HG02852 (cell line): Measurements from ENCODE around the gene ZNF649.
"Not testable (repeated sequence)": the region's sequence is repeated elsewhere in the genome, so short reads cannot be mapped to it uniquely, and the experiment has no call there.

Source experiments
- ATAC-seq: cut with Tn5 transposase; IDR thresholded peaks from one replicate; pipeline ENCODE4 v1.9.1; 2021; ENCODE audit warnings: mild to moderate bottlenecking, moderate library complexity; ENCODE audit not compliant: unreplicated experiment

ZNF649 gene

DNA sequence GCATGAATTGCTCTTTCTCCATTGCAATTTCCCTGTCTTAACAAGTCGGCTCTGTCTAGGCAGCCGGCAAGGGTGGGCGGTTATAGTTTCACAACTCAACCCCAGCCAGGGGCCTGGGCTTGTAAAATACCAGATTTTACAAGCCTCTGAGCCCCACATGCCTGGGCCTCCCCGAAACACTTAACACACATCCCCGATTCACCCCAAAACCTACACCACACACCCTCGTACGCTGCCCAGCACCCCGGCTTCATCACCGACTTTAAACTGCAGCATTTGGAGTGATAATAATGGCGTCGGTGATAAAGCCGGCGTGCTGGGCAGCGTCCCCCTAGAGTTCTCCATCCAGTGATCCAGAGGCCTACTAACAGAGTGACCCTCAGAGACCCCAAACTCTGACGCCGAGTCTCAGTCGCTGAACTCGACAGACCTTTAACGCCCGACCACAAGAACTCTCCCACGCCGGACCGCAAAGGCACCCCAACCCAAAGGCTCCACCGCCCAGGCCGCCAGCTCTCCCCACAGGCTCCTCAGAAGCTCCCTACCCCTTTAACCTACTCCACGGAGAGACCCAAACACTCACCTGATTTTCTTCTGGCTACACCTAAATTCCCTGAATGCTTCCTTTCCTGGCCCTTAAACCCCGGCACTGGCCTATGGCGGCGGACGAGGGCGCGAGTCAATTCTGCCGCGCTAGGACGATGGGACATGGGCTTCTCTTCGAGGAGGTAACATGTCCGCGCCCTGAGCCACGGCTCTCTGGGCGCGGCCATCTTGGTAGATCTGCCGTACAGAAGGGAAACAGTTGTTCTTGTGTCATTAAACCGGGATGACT, at the start of gene ZNF649:
ZNF649 (minus strand) TSS at position 687 of the 835 bp plus-strand sequence. CDS start 4,910 bp downstream, outside the sequence.
- peak; percentile 57 for ATAC-seq

DNA sequence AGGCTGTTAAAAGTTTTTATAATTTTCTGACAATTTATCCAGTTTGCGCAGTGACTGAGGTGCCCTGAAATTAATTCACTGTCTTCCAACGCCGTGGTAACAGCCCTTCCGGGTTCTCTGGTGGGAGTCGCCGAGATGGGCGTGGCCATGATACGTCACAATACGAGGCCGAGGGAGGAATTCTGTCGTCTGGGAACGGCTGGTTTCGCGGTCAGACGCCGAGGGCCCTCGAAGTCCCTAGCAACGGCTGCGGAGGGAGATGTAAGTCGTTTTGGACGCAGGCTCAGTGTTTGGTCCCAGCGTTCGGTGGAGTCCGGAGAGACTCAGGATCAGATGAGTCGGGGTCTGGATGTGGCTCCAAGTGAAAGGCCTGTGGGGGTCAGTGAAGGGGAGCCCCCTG, 44.2 kb upstream of the ZNF649 start:
- ATAC-seq, result no peak

DNA sequence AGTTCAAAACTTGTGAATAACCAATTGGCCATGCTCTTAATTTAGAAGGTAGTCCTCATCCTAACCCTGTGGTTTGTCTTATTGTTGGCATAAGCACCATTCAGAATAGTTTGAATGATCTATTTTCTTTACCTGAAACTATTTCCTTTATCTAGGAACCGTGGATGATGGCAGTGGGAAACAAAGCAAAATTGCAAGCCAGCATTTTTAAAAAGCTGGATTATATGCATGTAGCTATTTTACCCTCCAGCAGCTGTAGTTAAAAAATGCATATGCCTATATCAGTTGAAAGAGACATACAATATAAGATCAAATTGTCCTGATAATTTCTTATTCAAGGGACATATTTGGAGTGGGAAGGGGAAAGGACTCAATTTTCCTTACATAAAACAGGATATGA, 41.8 kb upstream of the ZNF649 start:
- no peak for ATAC-seq

DNA sequence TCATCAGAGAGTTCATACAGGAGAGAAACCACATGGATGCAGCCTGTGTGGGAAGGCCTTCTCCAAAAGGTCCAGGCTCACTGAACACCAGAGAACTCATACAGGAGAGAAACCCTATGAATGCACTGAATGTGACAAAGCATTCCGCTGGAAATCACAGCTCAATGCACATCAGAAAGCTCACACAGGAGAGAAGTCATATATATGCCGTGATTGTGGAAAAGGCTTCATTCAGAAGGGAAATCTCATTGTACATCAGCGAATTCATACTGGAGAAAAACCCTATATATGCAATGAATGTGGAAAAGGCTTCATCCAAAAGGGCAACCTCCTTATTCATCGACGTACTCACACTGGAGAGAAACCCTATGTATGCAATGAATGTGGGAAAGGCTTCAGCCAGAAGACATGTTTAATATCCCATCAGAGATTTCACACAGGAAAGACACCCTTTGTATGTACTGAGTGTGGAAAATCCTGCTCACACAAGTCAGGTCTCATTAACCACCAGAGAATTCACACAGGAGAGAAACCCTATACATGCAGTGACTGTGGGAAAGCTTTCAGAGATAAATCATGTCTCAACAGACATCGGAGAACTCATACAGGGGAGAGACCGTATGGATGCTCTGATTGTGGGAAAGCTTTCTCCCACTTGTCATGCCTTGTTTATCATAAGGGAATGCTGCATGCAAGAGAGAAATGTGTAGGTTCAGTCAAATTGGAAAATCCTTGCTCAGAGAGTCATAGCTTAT, 40.2 kb upstream of the ZNF649 start:
- no peak for ATAC-seq

DNA sequence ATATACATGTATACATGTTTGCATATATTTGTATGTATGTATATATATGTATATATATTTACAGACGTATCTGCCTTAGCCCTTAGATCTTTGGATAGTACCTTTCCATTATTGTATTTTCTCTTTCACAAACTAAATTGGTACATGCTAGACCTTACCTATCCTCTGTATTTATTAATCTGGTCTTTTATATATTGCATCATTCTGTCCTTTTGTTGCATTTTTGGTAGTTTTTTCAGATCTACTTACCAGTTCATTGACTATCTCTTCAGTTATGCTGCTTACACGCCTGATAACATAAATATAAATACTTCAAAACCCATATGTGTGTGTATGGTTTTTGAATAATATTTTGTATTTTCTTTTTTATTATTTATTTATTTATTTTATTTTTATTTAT, 34.1 kb upstream of the ZNF649 start:
- ATAC-seq, result no peak

DNA sequence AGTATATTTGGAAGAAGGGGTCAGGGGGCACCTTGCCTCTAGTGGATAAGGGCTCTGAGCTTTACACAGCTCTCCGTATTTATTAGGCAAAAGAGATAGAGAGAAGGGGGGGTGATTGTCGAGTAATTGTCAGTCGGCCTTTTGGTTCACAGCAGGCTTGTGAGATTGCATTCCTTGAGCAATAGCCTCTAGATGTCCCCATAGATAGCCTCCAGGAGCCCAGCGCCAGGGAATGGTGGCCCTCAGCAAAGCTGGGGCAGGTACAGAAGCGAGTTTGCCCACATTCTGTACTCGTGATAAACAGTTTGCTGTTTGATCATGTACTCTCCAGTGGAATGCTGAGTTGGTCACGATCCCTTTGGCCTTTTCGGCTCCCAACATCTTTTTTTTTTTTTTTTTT, 27.1 kb upstream of the ZNF649 start:
- ATAC-seq, result no peak

DNA sequence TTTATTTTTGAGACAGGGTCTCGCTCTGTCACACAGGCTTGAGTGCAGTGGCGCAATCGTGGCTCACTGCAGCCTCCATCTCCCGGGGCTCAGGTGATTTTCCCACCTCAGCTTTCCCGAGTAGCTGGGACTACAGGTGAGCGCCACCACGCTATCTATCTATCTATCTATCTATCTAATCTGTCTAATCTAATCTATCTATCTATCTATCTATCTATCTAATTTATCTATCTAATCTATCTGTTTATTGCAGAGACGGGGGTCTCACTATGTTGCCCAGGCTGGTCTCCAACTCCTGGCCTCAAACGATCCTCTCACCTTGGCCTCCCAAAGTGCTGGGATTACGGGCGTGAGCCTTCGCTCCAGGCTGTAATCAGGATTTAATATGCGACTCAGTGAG, 23.0 kb upstream of the ZNF649 start:
- no peak for ATAC-seq

DNA sequence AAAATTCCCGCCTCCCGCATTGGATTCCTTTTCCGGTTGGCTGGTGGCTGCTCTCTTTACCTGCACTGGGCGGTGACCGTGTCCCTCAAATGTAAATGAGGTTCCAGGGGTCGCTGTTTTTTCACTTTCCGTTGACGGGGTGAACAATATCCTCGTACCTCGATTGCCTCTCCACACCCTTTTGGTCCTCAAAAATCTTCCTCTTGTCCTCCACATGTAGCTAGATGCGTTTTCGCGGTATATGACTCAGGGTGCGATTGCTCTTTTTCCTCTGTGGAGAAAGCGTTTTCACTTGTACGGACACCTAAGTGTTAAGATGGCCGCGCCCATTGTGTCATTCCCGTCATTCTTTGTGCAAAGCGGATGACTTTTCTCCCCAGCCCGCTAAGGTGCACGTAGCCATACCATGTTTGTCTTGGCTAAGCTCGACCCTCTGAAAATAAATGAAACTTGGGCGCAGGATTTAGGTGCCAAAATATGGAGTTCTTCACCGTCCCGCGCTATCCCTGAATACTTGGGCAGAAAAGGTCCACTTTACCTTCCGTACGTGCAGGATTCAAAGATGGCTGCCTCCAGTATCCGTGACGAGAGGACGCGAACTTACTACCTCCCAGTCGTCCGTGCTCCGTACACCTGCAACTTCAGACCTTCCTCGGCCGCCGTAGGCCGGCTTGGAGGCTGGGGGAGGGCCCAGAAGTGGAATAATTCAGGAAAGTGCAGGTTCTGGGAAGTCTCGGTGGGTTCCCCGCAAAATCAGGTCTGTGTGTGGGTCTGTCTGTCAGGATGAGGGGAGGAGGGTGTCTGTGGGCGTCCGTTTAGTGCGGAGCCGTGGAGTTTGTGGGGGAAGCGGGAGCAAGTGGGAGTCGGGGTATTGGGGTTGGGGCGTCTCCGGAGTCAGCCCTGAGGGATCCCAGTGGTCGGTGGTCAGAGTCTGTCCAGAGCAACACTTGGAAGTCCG, 22.2 kb upstream of the ZNF649 start, which contains the start of gene ZNF613:
ZNF613 (plus strand) TSS at position 689 of the 958 bp plus-strand sequence. CDS start 8,749 bp downstream, outside the sequence.
- peak; percentile 79 for ATAC-seq

DNA sequence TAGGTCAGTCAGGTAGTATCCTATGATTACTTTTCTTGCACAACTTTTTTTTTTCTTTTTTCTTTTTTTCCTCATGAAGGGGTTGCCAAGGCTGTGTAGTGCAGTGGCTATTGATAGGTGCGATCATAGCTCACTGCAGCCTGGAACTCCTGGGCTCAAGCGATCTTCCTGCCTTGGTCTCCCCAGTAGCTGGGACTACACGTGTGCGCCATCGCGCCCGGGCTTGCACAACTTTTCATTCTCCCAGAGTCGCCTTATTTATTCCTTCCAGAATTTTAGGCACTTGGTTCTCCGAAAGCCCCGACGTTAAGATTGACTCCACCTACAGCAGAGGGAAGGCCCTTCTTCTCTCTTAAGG, 21.6 kb upstream of the ZNF649 start:
- peak; percentile 10 for ATAC-seq

DNA sequence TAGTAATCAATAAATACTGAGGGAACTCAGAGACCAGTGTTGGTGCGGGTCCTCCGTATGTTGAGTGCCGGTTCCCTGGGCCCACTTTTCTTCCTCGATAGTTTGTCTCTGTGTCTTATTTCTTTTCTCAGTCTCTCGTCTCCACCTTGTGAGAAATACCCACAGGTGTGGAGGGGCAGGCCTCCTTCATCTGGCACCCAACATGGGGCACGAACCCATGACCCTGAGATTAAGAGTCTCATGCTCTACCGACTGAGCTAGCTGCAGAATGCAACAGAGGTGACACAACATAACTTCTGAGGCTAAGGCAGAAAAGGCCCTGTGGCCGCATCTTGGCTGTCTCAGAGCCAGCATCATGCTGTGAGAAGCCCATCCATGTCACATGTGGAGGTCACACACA, 17.1 kb upstream of the ZNF649 start:
- ATAC-seq, result no peak

DNA sequence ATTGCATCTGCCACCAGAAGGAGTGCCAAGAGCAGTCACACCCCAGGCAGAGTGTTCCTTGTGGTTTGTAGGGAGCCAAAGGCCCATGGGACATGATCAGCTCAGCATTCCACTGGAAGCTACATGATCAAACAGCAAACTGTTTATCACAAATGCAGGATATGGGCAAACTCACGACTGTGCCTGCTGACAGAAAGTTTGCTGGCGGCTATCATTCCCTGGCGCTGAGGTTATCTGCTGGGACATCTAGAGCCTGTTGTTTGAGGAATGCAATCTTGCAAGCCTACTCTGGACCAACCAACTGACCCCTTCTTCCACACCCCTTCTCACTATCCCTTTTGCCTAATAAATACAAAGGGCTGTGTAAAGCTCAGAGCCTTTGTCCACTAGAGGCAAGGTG, 14.8 kb upstream of the ZNF649 start:
- no peak for ATAC-seq

DNA sequence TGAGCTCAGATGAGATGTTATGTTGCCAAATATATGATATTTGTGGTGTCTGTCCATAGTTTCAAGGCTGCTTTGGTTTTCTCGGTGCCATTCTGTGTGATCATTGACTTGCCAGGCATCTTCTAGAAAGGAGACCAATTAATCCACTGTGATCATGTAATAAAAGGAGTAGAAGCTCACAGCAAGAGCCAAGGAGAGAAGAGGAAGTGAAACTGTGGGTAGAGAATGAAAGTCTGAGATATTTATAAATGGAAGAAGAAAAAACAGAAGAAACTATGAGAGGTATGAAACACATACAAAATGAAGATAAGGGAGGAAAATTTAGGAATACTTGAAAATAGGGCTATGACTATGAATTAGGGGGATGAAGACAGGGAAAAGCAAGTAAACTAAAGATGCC, 11.3 kb upstream of the ZNF649 start:
- no peak for ATAC-seq

DNA sequence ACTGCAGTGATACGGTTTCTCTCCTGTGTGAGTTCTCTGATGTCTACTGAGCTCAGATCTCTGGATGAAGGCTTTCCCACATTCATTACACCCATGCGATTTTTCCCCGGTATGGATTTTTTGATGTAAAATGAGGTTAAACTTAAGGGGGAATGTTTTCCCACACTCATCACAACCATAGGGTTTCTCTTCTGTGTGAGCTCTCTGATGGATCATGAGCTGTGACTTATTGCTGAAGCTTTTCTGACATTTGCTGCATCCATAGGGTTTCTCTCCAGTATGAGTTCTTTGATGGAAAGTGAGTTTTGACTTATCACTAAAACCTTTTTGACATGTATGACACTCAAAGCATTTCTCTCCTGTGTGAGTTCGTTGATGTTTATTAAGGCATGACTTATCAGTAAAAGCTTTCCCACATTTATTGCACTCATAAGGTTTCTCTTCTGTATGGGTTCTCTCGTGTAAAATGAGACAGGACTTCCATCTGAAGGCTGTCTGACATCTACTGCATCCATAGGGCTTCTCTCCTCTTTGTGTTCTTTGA, 10.6 kb upstream of the ZNF649 start:
- no peak for ATAC-seq

DNA sequence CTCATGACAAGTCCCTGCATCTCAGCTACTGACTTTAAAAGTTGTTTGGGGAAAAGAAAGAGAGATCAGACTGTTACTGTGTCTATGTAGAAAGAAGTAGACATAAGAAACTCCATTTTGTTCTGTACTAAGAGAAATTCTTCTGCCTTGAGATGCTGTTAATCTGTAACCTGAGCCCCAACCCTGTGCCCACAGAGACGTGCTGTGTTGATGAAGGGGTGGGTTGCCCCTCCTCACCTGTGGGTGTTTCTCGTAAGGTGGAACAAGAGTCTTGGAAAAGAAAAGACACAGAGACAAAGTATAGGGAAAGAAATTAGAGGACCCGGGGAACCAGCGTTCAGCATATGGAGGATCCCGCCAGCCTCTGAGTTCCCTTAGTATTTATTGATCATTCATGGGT, 3.2 kb upstream of the ZNF649 start:
- not testable (repeated sequence) for ATAC-seq

DNA sequence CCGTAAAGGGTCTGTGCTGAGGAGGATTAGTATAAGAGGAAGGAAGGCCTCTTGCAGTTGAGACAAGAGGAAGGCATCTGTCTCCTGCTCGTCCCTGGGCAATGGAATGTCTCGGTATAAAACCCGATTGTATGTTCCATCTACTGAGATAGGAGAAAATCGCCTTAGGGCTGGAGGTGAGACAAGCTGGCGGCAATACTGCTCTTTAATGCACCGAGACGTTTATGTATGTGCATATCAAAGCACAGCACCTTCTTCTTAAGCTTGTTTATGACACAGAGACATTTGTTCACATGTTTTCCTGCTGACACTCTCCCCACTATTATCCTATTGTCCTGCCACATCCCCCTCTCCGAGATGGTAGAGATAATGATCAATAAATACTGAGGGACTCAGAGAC, 1.3 kb upstream of the ZNF649 start:
- not testable (repeated sequence) for ATAC-seq

DNA sequence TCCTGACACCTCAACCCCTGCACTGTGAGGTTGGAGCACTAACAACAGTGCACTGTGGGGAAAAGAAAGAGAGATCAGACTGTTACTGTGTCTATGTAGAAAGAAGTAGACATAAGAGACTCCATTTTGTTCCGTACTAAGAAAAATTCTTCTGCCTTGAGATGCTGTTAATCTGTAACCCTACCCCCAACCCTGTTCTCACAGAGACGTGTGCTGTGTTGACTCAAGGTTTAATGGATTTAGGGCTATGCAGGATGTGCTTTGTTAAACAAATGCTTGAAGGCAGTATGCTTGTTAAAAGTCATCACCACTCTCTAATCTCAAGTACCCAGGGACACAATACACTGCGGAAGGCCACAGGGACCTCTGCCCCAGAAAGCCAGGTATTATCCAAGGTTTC, 822 bp upstream of the ZNF649 start:
- ATAC-seq, result not testable (repeated sequence)

DNA sequence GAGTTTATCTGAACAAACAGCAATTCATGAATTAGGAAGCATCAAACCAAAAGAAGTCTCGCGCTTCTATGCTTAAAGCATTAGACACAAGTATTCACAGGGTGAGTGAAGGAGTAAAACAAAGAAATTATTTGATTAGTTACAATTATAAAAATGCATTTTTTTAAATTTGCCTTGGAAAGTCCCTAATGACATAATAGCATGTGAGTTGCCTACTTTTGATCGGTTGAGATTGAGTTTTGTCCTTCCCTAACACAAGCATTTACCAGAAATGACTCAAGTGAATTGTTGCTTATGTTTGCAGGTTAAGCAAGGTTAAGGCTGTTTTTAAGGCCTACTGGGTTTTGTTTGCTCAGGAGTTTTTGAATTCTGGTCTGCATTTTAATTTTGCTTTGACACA, 389 bp upstream of the ZNF649 start:
- no peak for ATAC-seq

DNA sequence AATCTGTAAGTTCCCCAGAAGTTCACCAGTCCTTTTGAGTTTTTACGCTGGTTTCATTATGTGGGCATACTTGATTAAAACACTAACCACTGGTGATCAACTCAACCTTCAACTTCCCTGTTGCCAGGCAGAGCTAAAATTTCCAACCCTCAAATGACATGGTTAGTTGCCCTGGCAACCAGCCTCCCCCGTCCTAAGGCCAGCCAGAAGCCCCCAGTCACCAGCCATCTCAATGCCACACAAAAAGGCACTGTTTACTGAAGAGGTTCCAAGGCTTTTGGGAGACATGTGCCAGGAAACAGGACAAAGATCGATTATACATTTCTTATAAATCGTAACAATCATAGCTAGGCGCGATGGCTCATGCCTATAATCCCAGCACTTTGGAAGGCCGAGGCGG, 1.6 kb downstream of the ZNF649 start:
- ATAC-seq, result no peak

DNA sequence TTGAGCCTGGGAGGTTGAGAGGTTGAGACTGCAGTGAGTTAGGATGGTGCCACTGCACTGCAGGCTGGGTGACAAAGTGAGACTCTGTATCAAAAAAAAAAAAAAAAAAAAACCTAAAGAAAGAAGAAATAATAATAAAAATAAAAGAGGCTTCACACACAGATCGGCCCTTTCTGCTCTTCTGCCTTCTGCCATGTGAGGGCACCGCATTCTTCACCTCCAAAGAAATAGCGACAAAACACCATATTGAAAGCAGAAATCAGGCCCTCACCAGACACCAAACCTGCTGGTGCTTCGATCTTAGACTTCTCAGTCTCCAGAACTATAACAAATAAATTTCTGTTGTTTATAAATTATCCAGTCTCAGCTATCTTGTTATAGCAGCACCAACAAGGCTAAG, 3.0 kb downstream of the ZNF649 start:
- ATAC-seq, result no peak

DNA sequence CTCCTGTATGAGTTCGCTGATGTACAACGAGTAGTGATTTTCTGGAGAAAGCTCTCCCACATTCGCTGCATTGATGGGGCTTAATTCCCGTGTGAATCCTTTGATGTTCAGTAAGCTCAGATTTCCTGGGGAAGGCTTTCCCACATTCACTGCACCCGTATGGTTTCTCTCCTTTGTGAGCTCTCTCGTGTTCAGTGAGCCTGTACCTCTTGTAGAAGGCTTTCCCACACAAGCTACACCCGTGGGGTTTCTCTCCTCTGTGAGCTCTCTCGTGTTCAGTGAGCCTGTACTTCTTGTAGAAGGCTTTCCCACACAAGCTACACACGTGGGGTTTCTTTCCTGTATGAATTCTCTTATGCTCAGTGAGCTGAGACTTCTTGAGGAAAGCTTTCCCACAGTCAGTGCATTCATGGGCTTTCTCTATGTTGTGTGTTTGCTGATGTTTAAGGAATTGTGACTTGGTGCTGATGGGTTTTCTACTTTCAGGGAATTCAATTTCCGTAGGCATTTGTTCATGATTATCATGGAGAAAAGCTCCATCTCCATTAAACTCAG, 13.5 kb downstream of the ZNF649 start:
- ATAC-seq, result no peak
